ENCODE results near the gene B3GAT2.

B3GAT2 gene

GRCh38 chr6:70842541-70842940, 114.3 kb downstream of the B3GAT2 start:
- DNase-seq (ENCODE audit: low read depth), result no peak

- no peak for DNase-seq (ENCODE audit: low read depth)
These were observed 115.7 kb downstream of the B3GAT2 start for GRCh38 chr6:70841112-70841511.

GRCh38 chr6:70839286-70840266, 117.3 kb downstream of the B3GAT2 start:
- DNase-seq (ENCODE audit: low read depth), result peak; percentile 5

- no peak for DNase-seq (ENCODE audit: low read depth)
These were observed 118.0 kb downstream of the B3GAT2 start for GRCh38 chr6:70838907-70839285.

GRCh38 chr6:70834520-70834919, 122.3 kb downstream of the B3GAT2 start:
- DNase-seq (ENCODE audit: low read depth), result no peak

- no peak for DNase-seq (ENCODE audit: low read depth)
These were observed 125.4 kb downstream of the B3GAT2 start for GRCh38 chr6:70831427-70831826.

GRCh38 chr6:70823651-70824050, 133.2 kb downstream of the B3GAT2 start:
- no peak for DNase-seq (ENCODE audit: low read depth)

GRCh38 chr6:70821751-70822150, 135.1 kb downstream of the B3GAT2 start:
- no peak for DNase-seq (ENCODE audit: low read depth)

- no peak for DNase-seq (ENCODE audit: low read depth)
These were observed 136.1 kb downstream of the B3GAT2 start for GRCh38 chr6:70820778-70821177.

GRCh38 chr6:70819646-70820045, 137.2 kb downstream of the B3GAT2 start:
- no peak for DNase-seq (ENCODE audit: low read depth)

- no peak for DNase-seq (ENCODE audit: low read depth)
These were observed 143.0 kb downstream of the B3GAT2 start for GRCh38 chr6:70813885-70814284.

GRCh38 chr6:70811788-70812187, 145.1 kb downstream of the B3GAT2 start:
- DNase-seq (ENCODE audit: low read depth), result no peak
